AG04450 (cell line): Measurements from ENCODE around the gene IPO13. TPM values are rescaled to one million over a fixed set of nuclear protein-coding genes. Genes with fewer than 3 reads are reported as not detected.
A peak's percentile ranks its signal among the peaks of the same experiment; 100 is the strongest.

Experiments used
- CTCF ChIA-PET: fragments of 300-600, 350-600 bp; formaldehyde crosslinking; extraction: SDS; loops from one replicate; lab custom pipeline; 2022; ENCODE audit warnings: antibody characterized with exemption, inconsistent platforms; lab: Charles Lee
- POLR2A ChIA-PET: fragments of 350-600 bp; formaldehyde crosslinking; extraction: SDS; loops from one replicate; lab custom pipeline; 2021; ENCODE audit warnings: antibody characterized with exemption, inconsistent platforms; lab: Yijun Ruan, JAX
- DNase-seq: peaks from one replicate; pipeline ENCODE4 v3.0.0-alpha.2; 2011; ENCODE audit warnings: low read depth, low spot score
- H3K27ac ChIP-seq: one replicate; pipeline ENCODE4 v1.5.1; 2012; ENCODE audit warnings: low read depth, low read length, control low read depth
- H3K27me3 ChIP-seq: one replicate; pipeline ENCODE4 v1.6.0; 2012; ENCODE audit warnings: low read length; ENCODE audit not compliant: control insufficient read depth, insufficient read depth
- H3K4me3 ChIP-seq: 2 replicates; pipeline ENCODE4 v1.5.1; 2011; ENCODE audit warnings: mild to moderate bottlenecking, low read depth, low read length, control low read depth
- H3K9me3 ChIP-seq: 2 replicates; pipeline ENCODE4 v1.5.1; 2012; ENCODE audit warnings: low read length; ENCODE audit not compliant: control insufficient read depth, insufficient read depth
- CTCF ChIP-seq: IDR thresholded peaks from 2 replicates; pipeline ENCODE4 v1.5.1; 2011; ENCODE audit warnings: low read depth, low read length, control low read depth, inconsistent platforms
- polyA plus RNA-seq: library from polyadenylated mRNA; depleted of rRNA; stranded (reverse); fragments of >200 nt; gene quantifications from 2 replicates; pipeline ENCODE4 v1.2.3, GENCODE V29; 2011

IPO13 gene
- polyA plus RNA-seq, 1 experiment, result 11.2 TPM

GRCh38 chr1:43987159-43987902 lies 40.6 kb downstream of the IPO13 start:
- no peak for TF ChIP-seq CTCF
- CTCF ChIA-PET, result interaction anchor here (0.6 to 1.5 kb wide), 4 partner anchors 18 to 1851 kb away, joined by 3 to 5 read pairs (median 4); no protein-coding TSS in a partner anchor
- no peak overlapping the region for H3K4me3 ChIP-seq
- H3K27ac ChIP-seq, result no peak overlapping the region
- POLR2A ChIA-PET, result interaction anchor here (1.5 kb wide), 1 partner anchor 12 kb away, joined by 4 read pairs; the partner anchor contains the start of gene ATP6V0B
- no peaks in the 10 kb centered on the region for H3K27me3 ChIP-seq
- DNase-seq, result no peak
- no peaks in the 10 kb centered on the region for H3K9me3 ChIP-seq

- peak overlapping the region; percentile 31 for H3K27ac ChIP-seq
- TF ChIP-seq CTCF, result no peak; the same call in 1 of the 2 replicates
- H3K9me3 ChIP-seq, result no peaks in the 10 kb centered on the region
- ChIA-PET CTCF (interaction anchor here (1.0 to 1.7 kb wide), 4 partner anchors 10 to 58 kb away, joined by 3 to 7 read pairs (median 4); no protein-coding TSS in a partner anchor), POLR2A (interaction anchor here (1.3 kb wide), 1 partner anchor 10 kb away, joined by 5 read pairs; no protein-coding TSS in a partner anchor)
- DNase-seq, result no peak
- peak overlapping the region; percentile 75 for H3K4me3 ChIP-seq
- H3K27me3 ChIP-seq, result no peaks in the 10 kb centered on the region
Observed at GRCh38 chr1:43990271-43991199, 43.8 kb downstream of the IPO13 start.

GRCh38 chr1:43991200-43991475 lies 44.4 kb downstream of the IPO13 start:
- DNase-seq, result no peak
- POLR2A ChIA-PET, result no interaction called here
- H3K27ac ChIP-seq, result no peak overlapping the region
- H3K4me3 ChIP-seq, result peak overlapping the region; percentile 75
- H3K27me3 ChIP-seq, result no peaks in the 10 kb centered on the region
- CTCF ChIA-PET, result interaction anchor here (1.3 to 1.7 kb wide), 2 partner anchors 14 to 57 kb away, joined by 3 to 6 read pairs; no protein-coding TSS in a partner anchor
- no peaks in the 10 kb centered on the region for H3K9me3 ChIP-seq
- TF ChIP-seq CTCF, result no peak

GRCh38 chr1:43991476-43992231 lies 44.9 kb downstream of the IPO13 start, which contains the start of gene CCDC24:
Gene CCDC24 (plus strand): TSS chr1:43991599. CDS start chr1:43991879, 280 bp downstream.
- CTCF ChIA-PET, result interaction anchor here (1.5 to 2.9 kb wide), 3 partner anchors 14 to 56 kb away, joined by 5 to 23 read pairs (median 8); no protein-coding TSS in a partner anchor
- POLR2A ChIA-PET, result interaction anchor here (0.7 to 1.3 kb wide), 2 partner anchors 17 to 229 kb away, joined by 3 to 4 read pairs; partner anchors contain the start of gene ATP6V0B
- Histone ChIP-seq H3K9me3 (no peaks in the 10 kb centered on the region), H3K27me3 (no peaks in the 10 kb centered on the region), H3K27ac (peak within 1 kb of the TSS; percentile 31), H3K4me3 (peak within 1 kb of the TSS; percentile 75)
- no peak for TF ChIP-seq CTCF
- DNase-seq, result peak; percentile 24
